ENCODE measurements around the gene HMGN3. TPM values are rescaled to one million over a fixed set of nuclear protein-coding genes. Genes with fewer than 3 reads are reported as not detected.

HMGN3 gene
- total RNA-seq, 4 donors from 2014 or later = 9.4 to 33.5 (median 21.6) TPM

GRCh38 chr6:79240509-79240908 is 6.0 kb upstream of the HMGN3 start:
- Histone ChIP-seq H3K4me3 (no peak overlapping the region), H3K27me3 (no peaks in the 10 kb centered on the region), H3K9me3 (no peaks in the 10 kb centered on the region), H3K27ac (no peak overlapping the region), H3K36me3 (no peaks in the 10 kb centered on the region), H3K4me1 (peaks cover 0 to 7% (median 0%) of the 10 kb centered on the region in 4 donors)
- TF ChIP-seq POLR2AphosphoS5 (IDR thresholded peaks at IDR 0.05) (no peak), EP300 (IDR thresholded peaks at IDR 0.05; ENCODE audit: low read depth) (no peak), CTCF (IDR thresholded peaks at IDR 0.05) (no peak), POLR2A (IDR thresholded peaks at IDR 0.05) (no peak)
- intact Hi-C loops (cut with DNase I; ENCODE audit: low total_unique reads) = no loop called here
- in situ Hi-C loops (cut with MboI; ENCODE audit: low pct_ligation_motif_present in 1 of 4, low pct_unique_long_range_greater_than_20kb in 1 of 4, low sequenced_read_pairs in 3 of 4) = no loop called here
- no peak for DNase-seq
- 41% methylated on average over 1 of the region's 1 CpG; no CpG with 5 or more reads in 1 of the 2 donors for WGBS, 2 donors (ENCODE audit: low coverage in 1 of 2)

GRCh38 chr6:79239536-79240168 is 5.2 kb upstream of the HMGN3 start:
- H3K4me1 ChIP-seq = peaks cover 0 to 7% (median 1%) of the 10 kb centered on the region in 4 donors
- H3K27ac ChIP-seq = no peak overlapping the region
- in situ Hi-C loops (cut with MboI; ENCODE audit: low pct_ligation_motif_present in 1 of 4, low pct_unique_long_range_greater_than_20kb in 1 of 4, low sequenced_read_pairs in 3 of 4) = no loop called here
- no peak for DNase-seq
- no peak overlapping the region for H3K4me3 ChIP-seq
- TF ChIP-seq EP300 (IDR thresholded peaks at IDR 0.05; ENCODE audit: low read depth) (no peak), POLR2AphosphoS5 (IDR thresholded peaks at IDR 0.05) (no peak), POLR2A (IDR thresholded peaks at IDR 0.05) (no peak), CTCF (IDR thresholded peaks at IDR 0.05) (no peak)
- H3K27me3 ChIP-seq = no peaks in the 10 kb centered on the region
- WGBS, 2 donors (ENCODE audit: low coverage in 1 of 2) = 71 to 72% methylated on average over 5 to 6 of the region's 6 CpGs
- no peaks in the 10 kb centered on the region for H3K36me3 ChIP-seq
- no peaks in the 10 kb centered on the region for H3K9me3 ChIP-seq
- intact Hi-C loops (cut with DNase I; ENCODE audit: low total_unique reads) = no loop called here

- no peaks in the 10 kb centered on the region for H3K27me3 ChIP-seq
- H3K36me3 ChIP-seq = no peaks in the 10 kb centered on the region
- H3K27ac ChIP-seq = no peak overlapping the region
- peaks cover 0 to 7% (median 1%) of the 10 kb centered on the region in 4 donors for H3K4me1 ChIP-seq
- H3K9me3 ChIP-seq = no peaks in the 10 kb centered on the region
- DNase-seq = no peak
- intact Hi-C loops (cut with DNase I; ENCODE audit: low total_unique reads) = no loop called here
- no peak for TF ChIP-seq EP300 (IDR thresholded peaks at IDR 0.05; ENCODE audit: low read depth)
- H3K4me3 ChIP-seq = no peak overlapping the region
- in situ Hi-C loops (cut with MboI; ENCODE audit: low pct_ligation_motif_present in 1 of 4, low pct_unique_long_range_greater_than_20kb in 1 of 4, low sequenced_read_pairs in 3 of 4) = no loop called here
Measured at GRCh38 chr6:79238919-79239318, 4.4 kb upstream of the HMGN3 start.

- Histone ChIP-seq H3K27me3 (no peaks in the 10 kb centered on the region), H3K27ac (no peak overlapping the region), H3K4me1 (peaks cover 0 to 20% (median 5%) of the 10 kb centered on the region in 4 donors), H3K4me3 (no peak overlapping the region), H3K9me3 (no peaks in the 10 kb centered on the region), H3K36me3 (no peaks in the 10 kb centered on the region)
- no peak for TF ChIP-seq EP300 (IDR thresholded peaks at IDR 0.05; ENCODE audit: low read depth)
- no peak for TF ChIP-seq POLR2AphosphoS5 (IDR thresholded peaks at IDR 0.05)
- no peak for TF ChIP-seq CTCF (IDR thresholded peaks at IDR 0.05)
- TF ChIP-seq POLR2A (IDR thresholded peaks at IDR 0.05) = no peak
- intact Hi-C loops (cut with DNase I; ENCODE audit: low total_unique reads) = no loop called here
- DNase-seq = no peak
- in situ Hi-C loops (cut with MboI; ENCODE audit: low pct_ligation_motif_present in 1 of 4, low pct_unique_long_range_greater_than_20kb in 1 of 4, low sequenced_read_pairs in 3 of 4) = no loop called here
- WGBS, 2 donors (ENCODE audit: low coverage in 1 of 2) = 47 to 68% methylated on average over 3 of the region's 3 CpGs
Measured at GRCh38 chr6:79236711-79237110, 2.2 kb upstream of the HMGN3 start.
